ENCODE measurements around the gene NR1I3.
A peak's percentile ranks its signal among the peaks of the same experiment; 100 is the strongest.
"Not testable (repeated sequence)": the region's sequence is repeated elsewhere in the genome, so short reads cannot be mapped to it uniquely, and the experiment has no call there.

NR1I3 gene

GRCh38 chr1:161260376-161261260, 22.6 kb upstream of the NR1I3 start:
- no peak for DNase-seq (ENCODE audit: low spot score)
- in situ Hi-C loops (cut with MboI; ENCODE audit: low sequenced_read_pairs, unreplicated experiment) = no loop called here
- TF ChIP-seq CTCF (IDR thresholded peaks at IDR 0.05; ENCODE audit: borderline replicate concordance, control extremely low read depth, extremely low read depth, insufficient read depth, missing control alignments) = no peak

GRCh38 chr1:161259765-161260164, 21.8 kb upstream of the NR1I3 start:
- DNase-seq (ENCODE audit: low spot score) = no peak
- TF ChIP-seq CTCF (IDR thresholded peaks at IDR 0.05; ENCODE audit: borderline replicate concordance, control extremely low read depth, extremely low read depth, insufficient read depth, missing control alignments) = no peak
- in situ Hi-C loops (cut with MboI; ENCODE audit: low sequenced_read_pairs, unreplicated experiment) = no loop called here

GRCh38 chr1:161259345-161259702, 21.3 kb upstream of the NR1I3 start:
- DNase-seq (ENCODE audit: low spot score) = no peak
- no peak for TF ChIP-seq CTCF (IDR thresholded peaks at IDR 0.05; ENCODE audit: borderline replicate concordance, control extremely low read depth, extremely low read depth, insufficient read depth, missing control alignments)
- in situ Hi-C loops (cut with MboI; ENCODE audit: low sequenced_read_pairs, unreplicated experiment) = no loop called here

- in situ Hi-C loops (cut with MboI; ENCODE audit: low sequenced_read_pairs, unreplicated experiment) = no loop called here
- DNase-seq (ENCODE audit: low spot score) = peak; percentile 81
- TF ChIP-seq CTCF (IDR thresholded peaks at IDR 0.05; ENCODE audit: borderline replicate concordance, control extremely low read depth, extremely low read depth, insufficient read depth, missing control alignments) = no peak
These were observed 20.7 kb upstream of the NR1I3 start, which contains the start of gene PCP4L1 for GRCh38 chr1:161258439-161259344. Gene PCP4L1, plus strand, starts transcription at chr1:161258745. Its CDS starts 230 bp downstream, at chr1:161258975.

- DNase-seq (ENCODE audit: low spot score); in situ Hi-C loops (cut with MboI; ENCODE audit: low sequenced_read_pairs, unreplicated experiment): not testable (repeated sequence)
These were observed 19.1 kb upstream of the NR1I3 start for GRCh38 chr1:161257109-161257508.

GRCh38 chr1:161255955-161256520, 18.0 kb upstream of the NR1I3 start:
- DNase-seq (ENCODE audit: low spot score); in situ Hi-C loops (cut with MboI; ENCODE audit: low sequenced_read_pairs, unreplicated experiment): not testable (repeated sequence)

GRCh38 chr1:161255302-161255701, 17.3 kb upstream of the NR1I3 start:
- in situ Hi-C loops (cut with MboI; ENCODE audit: low sequenced_read_pairs, unreplicated experiment); DNase-seq (ENCODE audit: low spot score): not testable (repeated sequence)

- in situ Hi-C loops (cut with MboI; ENCODE audit: low sequenced_read_pairs, unreplicated experiment) = no loop called here
- no peak for TF ChIP-seq CTCF (IDR thresholded peaks at IDR 0.05; ENCODE audit: borderline replicate concordance, control extremely low read depth, extremely low read depth, insufficient read depth, missing control alignments)
- no peak for DNase-seq (ENCODE audit: low spot score)
These were observed 13.6 kb upstream of the NR1I3 start for GRCh38 chr1:161251579-161251978.

Data from GM13976 (cell line).